ENCODE measurements around the gene AP1S1.

- TF ChIP-seq CTCF (IDR thresholded peaks at IDR 0.05 in 4 of 5, conservative IDR thresholded peaks at IDR 0.05 in 1 of 5) (no peak), POLR2A (IDR thresholded peaks at IDR 0.05) (no peak)
These were observed 43.7 kb downstream of the AP1S1 start for GRCh38 chr7:101197991-101198390.

Data from gastrocnemius medialis (tissue), 4 donors.